ENCODE measurements around the gene SLC10A3.
"Not testable (repeated sequence)": the region's sequence is repeated elsewhere in the genome, so short reads cannot be mapped to it uniquely, and the experiment has no call there.

Gene SLC10A3

GRCh38 chrX:154509455-154509854, 19.0 kb upstream of the SLC10A3 start:
- no peak for DNase-seq

- DNase-seq = no peak
Observed at GRCh38 chrX:154508384-154508745, 17.9 kb upstream of the SLC10A3 start.

DNA sequence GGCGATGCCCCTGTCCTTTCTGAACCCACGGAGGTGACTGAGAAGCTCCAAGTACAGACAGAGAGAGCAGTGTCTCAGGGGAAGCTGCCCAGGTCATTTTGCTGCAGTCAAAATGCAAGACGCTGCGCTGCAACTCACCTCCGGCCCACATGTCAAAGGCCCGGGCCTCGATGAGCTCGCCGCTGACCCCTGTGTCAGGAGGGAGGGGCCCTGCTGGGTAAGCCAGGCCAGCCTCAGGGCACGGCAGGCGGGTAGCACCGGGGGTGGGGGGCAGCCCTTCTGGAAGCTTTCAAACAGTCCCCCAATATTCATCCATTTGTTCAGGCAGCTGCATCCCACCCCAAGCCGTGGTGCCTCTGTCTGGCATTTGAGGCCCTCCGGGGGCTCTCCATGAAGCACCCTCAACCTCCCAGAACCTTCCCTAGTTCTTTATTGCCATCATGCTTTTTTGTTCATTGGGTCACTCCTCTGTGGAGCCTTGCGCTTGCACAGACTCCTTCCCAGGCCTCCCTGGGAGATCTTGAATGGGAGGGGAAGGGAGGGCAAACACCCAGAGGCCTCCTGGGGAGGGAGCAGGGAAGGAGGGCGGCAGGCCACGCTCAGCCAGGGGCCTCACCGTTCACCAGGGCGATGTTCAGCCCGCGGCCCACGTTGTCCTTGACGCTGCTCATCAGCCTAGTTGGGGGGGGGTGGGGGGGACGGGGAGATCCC, 17.4 kb upstream of the SLC10A3 start:
- no peak for DNase-seq

- DNase-seq = no peak
Observed at GRCh38 chrX:154506483-154507332, 16.3 kb upstream of the SLC10A3 start.

- no peak for DNase-seq
Observed at GRCh38 chrX:154505734-154506133, 15.3 kb upstream of the SLC10A3 start.

DNA sequence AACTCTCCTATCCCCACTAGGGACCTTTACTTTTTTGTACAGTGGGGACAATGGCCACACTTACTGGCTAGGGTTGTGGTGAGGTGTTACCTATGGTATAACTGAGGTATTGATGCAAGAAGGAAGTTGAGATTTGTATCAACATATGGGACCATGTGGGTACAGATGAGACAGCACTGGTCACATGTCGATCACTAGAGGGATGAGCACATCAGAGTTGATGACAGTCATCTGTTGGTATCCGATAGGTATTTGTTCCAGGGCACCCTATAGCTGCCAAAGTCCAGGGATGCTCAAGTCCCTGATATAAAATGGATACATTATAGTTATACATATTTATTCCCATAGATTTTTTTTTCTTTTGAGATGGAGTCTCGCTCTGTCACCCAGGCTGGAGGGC, 12.6 kb upstream of the SLC10A3 start:
- no peak for DNase-seq

DNA sequence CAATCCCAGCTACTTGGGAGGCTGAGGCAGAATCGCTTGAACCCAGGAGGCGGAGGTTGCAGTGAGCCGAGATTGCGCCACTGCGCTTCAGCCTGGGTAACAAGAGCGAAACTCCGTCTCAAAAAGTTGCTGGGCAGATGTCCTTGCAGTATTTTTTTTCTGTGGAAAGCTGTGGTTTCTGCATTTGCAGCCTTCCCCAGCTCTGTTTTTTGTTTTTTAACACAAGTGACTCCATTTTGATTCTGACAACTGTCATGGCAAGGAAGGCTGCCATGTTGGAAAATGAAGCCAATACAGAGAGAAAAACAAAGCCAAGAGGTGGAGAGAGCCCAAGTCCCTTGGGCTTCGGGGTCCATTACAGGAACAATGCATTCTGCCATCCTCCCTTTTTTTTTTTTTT, 11.7 kb upstream of the SLC10A3 start:
- DNase-seq = no peak

- not testable (repeated sequence) for DNase-seq
Observed at GRCh38 chrX:154501423-154501822, 11.0 kb upstream of the SLC10A3 start.

- not testable (repeated sequence) for DNase-seq
Observed at GRCh38 chrX:154496591-154497137, 6.2 kb upstream of the SLC10A3 start.

- no peak for DNase-seq
Observed at GRCh38 chrX:154495472-154495922, 5.1 kb upstream of the SLC10A3 start.

DNA sequence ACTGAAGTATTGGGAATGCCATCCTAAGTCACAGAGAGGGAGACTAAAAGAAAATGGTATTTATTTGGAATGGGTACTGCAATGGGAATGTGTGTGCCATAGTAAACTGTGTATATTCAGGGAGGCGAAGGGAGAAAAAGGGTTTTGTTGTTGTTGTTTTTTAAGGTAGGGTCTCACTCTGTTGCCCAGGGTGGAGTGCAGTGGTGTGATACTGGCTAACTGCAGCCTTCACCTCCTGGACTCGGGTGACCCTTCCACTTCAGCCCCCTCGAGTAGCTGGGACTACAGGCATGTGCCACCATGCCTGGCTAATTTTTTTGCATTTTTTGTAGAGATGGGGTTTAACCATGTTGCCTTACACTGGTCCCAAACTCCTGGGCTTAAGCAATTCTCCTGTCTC, 4.3 kb upstream of the SLC10A3 start:
- DNase-seq = no peak

DNA sequence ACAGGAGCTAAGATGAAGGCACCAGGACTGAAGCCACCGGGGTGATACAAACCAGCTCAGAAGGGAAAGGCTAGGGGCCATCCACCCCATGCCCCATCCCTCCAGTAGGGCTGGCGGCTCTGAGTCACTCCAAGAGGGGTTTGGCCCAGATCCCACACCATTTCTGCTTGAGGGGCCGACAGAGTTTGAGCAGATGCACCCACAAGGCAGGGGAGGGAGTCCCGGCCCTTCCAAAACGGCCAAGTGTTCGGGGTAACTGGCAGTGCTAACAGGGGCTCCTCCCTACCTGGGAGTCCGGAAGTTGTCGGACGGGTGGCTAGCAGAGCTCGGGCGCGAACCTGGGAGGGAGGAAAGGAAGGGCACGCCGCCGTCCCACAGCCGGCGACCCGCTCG, 412 bp downstream of the SLC10A3 start:
- peak; percentile 34 for DNase-seq

DNA sequence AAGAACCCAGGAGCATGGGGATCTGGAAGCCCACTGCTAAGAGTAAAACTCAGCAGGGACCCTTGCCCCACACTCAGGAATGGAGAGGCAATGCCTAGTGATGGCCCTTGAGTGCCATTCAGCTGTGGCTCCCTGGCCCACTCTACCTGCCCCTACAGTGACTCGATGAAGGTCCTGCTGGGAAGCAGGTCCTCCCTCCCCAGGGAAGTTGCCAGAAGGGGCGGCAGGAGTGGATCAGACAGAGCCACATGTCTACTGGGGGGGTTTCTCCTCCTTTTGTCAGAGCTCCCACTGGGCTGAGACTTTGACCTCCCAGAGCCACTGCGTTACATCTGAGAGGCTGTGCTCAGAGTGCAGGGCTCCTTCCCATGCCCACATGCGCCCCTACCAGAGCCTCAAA, 1.2 kb downstream of the SLC10A3 start:
- no peak for DNase-seq

GRCh38 chrX:154488336-154489075, 1.9 kb downstream of the SLC10A3 start:
- DNase-seq = no peak

DNA sequence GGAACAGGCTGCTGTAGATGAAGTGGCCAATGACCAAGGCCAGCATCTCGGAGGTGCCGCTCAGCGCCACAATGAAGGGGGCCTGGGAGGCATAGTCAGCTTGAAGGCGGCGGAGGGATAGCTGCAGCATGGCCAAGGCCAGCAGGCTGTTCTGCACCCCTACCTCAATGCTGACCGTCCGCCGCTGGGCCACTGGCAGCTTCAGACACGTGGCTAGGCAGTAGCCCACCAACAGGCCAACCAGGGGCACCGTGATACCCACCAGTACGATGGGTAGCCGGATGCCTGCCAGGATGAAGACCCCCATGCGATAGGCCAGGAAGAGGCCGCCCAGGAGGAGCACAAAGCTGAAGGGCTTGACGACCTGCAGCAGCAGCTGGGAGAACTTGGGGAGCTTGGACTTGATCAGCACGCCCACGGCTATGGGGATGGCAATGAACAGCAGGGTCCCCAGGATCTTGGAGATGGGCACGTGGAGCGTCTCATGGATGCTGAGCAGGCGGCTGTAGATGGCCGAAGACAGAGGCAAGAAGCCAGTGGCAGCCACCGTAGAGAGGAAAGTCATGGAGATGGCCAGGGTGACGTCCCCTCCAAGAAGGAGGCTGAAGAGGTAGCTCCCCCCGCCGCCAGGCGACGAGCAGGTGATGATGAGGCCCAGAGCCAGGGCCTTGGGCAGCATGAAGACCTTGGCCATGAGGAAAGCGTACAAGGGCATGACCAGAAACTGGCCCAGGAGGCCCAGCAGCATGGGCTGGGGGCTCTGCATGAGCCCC, 2.7 kb downstream of the SLC10A3 start:
- no peak for DNase-seq

- peak; percentile 69 for DNase-seq
Observed at GRCh38 chrX:154486396-154487207, 3.8 kb downstream of the SLC10A3 start, which contains the start of gene UBL4A. UBL4A (minus strand) TSS chrX:154486615; CDS start chrX:154486584, 31 bp downstream.

DNA sequence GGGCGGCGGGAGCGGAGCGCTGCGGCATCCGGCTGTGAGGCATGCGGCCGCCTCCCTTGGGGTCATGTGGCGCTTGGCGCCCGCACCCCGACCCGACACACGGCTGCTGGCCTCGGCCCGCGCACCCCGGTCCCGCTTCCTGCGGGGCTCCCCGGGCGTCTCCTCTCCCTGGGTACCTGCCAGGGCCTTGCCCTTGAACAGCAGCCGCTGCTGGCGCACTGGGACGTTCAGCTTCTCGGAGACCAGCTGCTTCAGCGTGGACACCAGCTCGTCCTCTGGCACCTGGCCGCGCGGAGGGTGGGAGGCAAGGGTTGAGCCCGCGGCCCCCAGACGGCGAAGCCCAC, 4.4 kb downstream of the SLC10A3 start:
- DNase-seq = peak; percentile 55

DNA sequence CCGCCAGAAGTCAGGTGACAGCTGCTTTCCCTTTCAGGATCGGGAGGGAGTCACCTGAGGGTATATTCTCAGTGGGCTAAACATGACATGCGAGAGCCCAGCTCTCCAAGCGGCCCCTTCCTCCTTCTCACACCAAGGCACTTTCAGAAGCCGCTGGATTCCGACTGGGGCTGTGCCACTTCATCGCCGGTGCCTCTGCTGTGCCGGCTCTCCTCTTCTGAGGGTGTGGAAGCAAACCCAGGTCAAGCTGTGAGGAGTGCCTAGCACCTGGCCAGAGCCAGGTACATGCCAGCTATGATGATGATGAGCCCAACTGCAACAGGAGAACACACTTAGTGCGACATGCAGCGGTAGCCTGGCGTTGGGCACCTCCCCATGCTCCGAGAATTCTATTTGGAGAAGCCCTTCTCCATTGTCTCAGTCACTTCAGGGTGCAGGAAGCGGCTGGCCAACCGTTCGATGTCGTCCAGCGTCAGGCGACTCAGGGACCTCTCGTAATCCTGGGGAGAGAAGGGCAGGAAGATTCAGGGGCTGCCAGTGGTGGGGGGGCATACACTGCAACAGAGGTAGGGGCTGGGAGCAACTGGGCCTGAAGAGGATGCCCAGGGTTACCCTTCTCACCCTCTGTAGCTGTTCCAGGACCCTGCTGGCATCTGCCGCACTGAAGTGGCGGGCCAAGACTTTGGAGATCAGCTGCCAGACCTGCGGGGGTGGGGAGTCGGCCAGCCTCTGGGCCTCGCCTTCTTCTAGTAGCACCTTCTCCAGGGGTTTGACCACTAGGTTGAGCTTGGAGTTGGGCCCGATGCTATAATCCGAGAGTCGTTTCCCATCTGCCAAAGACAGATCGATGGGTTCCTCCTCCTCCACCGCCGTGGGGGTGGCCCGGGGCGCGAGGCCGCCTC, 5.0 kb downstream of the SLC10A3 start:
- DNase-seq = no peak

GRCh38 chrX:154484255-154485149, 5.9 kb downstream of the SLC10A3 start:
- DNase-seq = no peak

All from retina (tissue), 1 donor.